CD8-positive, alpha-beta memory T cell (primary cell): ENCODE data around the gene ZNF141. TPM values are rescaled to one million over a fixed set of nuclear protein-coding genes. Genes with fewer than 3 reads are reported as not detected.

Experiments used
- CTCF ChIA-PET: fragments of 350-600 bp; sonication (Branson Sonifier 250); formaldehyde crosslinking; loops from one replicate; lab custom pipeline; 2021; ENCODE audit warnings: antibody characterized with exemption; lab: Charles Lee
- POLR2A ChIA-PET: fragments of 350-600 bp; sonication (Branson Sonifier 250); formaldehyde crosslinking; loops from one replicate; lab custom pipeline; 2021; ENCODE audit warnings: antibody characterized with exemption; lab: Charles Lee
- DNase-seq, 5 donors: peaks; one replicate each; pipeline versions ENCODE4 v3.0.0 to v3.0.0-alpha.2; 2020 to 2022; ENCODE audit warnings: mixed read lengths in 1 of 5
- H3K27ac ChIP-seq: one replicate; pipeline ENCODE4 v1.7.0; 2013; ENCODE audit warnings: low read depth, mild to moderate bottlenecking, low read length, moderate library complexity
- H3K27me3 ChIP-seq: 2 replicates; pipeline ENCODE4 v1.7.0; 2013; ENCODE audit warnings: low read length, mild to moderate bottlenecking; ENCODE audit not compliant: insufficient read depth, poor library complexity, severe bottlenecking
- H3K36me3 ChIP-seq: 2 replicates; pipeline ENCODE4 v1.7.0; 2013; ENCODE audit warnings: mild to moderate bottlenecking, low read length, moderate library complexity; ENCODE audit not compliant: insufficient read depth
- H3K4me1 ChIP-seq: 2 replicates; pipeline ENCODE4 v1.7.0; 2013; ENCODE audit warnings: mild to moderate bottlenecking, low read length, moderate library complexity; ENCODE audit not compliant: insufficient read depth
- H3K4me3 ChIP-seq: 2 replicates; pipeline ENCODE4 v1.7.0; 2013; ENCODE audit warnings: mild to moderate bottlenecking, low read length
- H3K9me3 ChIP-seq: 2 replicates; pipeline ENCODE4 v1.7.0; 2013; ENCODE audit warnings: mild to moderate bottlenecking, low read length
- H3K27ac Mint-ChIP-seq, 8 donors: one replicate each; pipeline ENCODE4 v1.8.0; 2020 to 2021; ENCODE audit warnings: mixed read lengths in 8 of 8, mild to moderate bottlenecking in 6 of 8, inconsistent platforms in 3 of 8, moderate library complexity in 3 of 8
- H3K27me3 Mint-ChIP-seq, 2 donors: one replicate each; pipeline ENCODE4 v1.8.0; 2020 to 2021; ENCODE audit warnings: mixed read lengths in 2 of 2, mild to moderate bottlenecking in 1 of 2, moderate library complexity in 1 of 2
- H3K36me3 Mint-ChIP-seq, 3 donors: one replicate each; pipeline ENCODE4 v1.8.0; 2020 to 2021; ENCODE audit warnings: mixed read lengths in 3 of 3, inconsistent platforms in 1 of 3, mild to moderate bottlenecking in 1 of 3
- H3K4me1 Mint-ChIP-seq, 3 donors: one replicate each; pipeline ENCODE4 v1.8.0; 2020 to 2021; ENCODE audit warnings: mixed read lengths in 3 of 3, inconsistent platforms in 1 of 3, mild to moderate bottlenecking in 1 of 3
- H3K4me3 Mint-ChIP-seq, 7 donors: one replicate each; pipeline ENCODE4 v1.8.0; 2020 to 2021; ENCODE audit warnings: mixed read lengths in 7 of 7, mild to moderate bottlenecking in 6 of 7, moderate library complexity in 4 of 7, inconsistent platforms in 2 of 7
- H3K9me3 Mint-ChIP-seq, 5 donors: one replicate each; pipeline ENCODE4 v1.8.0; 2020 to 2022; ENCODE audit warnings: mixed read lengths in 5 of 5, mild to moderate bottlenecking in 3 of 5, moderate library complexity in 2 of 5, inconsistent platforms in 1 of 5
- polyA plus RNA-seq: library from polyadenylated mRNA; unstranded; fragments of 300-500 nt; fragmentation: Illumina TruSeq; gene quantifications from one replicate; pipeline ENCODE4 v1.2.3, GENCODE V29; 2021
- total RNA-seq, 2 experiments: library from RNA; stranded (reverse); gene quantifications; one replicate each; pipeline ENCODE4 v1.2.3, GENCODE V29; 2021

ZNF141 gene
- total and polyA plus RNA-seq, 3 experiments from 2014 or later, result 8.6 to 22.1 (median 20.8) TPM

DNA sequence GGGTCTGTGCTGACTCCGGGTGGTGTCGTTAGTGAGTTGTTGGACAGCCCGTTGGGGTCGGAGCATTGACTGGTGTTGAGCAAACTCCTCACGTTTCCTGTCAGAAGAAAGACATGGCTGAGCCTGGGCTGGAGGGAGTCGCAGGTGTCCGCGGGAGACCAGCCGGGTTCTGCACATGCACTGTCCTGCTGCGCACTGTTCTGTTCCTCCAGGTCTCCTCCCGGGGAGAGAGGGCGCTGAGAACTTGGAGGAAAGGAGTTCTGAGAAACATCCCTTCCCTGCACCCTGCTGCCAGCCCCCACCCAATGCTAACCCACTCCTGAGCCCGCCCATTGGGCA is 1.1 kb downstream of the ZNF141 start:
- H3K4me3 ChIP-seq, result peak overlapping the region; percentile 95
- H3K9me3 ChIP-seq, result peaks cover 33% of the 10 kb centered on the region
- H3K27ac ChIP-seq, result no peak overlapping the region
- Mint-ChIP-seq H3K9me3 (peaks cover 14 to 45% (median 37%) of the 10 kb centered on the region in 5 donors), H3K27ac (peak overlapping the region in 7 of 8 donors; percentile 68 to 99 (median 98)), H3K36me3 (peaks cover 15 to 58% (median 58%) of the 10 kb centered on the region in 3 donors), H3K4me3 (peak overlapping the region; percentile 96 to 99 (median 98)), H3K4me1 (peaks cover 47 to 54% (median 53%) of the 10 kb centered on the region in 3 donors), H3K27me3 (peaks cover 0 to 6% of the 10 kb centered on the region in 2 donors)
- DNase-seq, result no peak
- no peaks in the 10 kb centered on the region for H3K27me3 ChIP-seq
- CTCF ChIA-PET, result no interaction called here
- peaks cover 15% of the 10 kb centered on the region for H3K4me1 ChIP-seq
- peaks cover 5% of the 10 kb centered on the region for H3K36me3 ChIP-seq
- POLR2A ChIA-PET, result interaction anchor here (0.6 to 2.7 kb wide), 4 partner anchors 135 to 1241 kb away, joined by 3 to 10 read pairs (median 6); partner anchors contain the start of genes PIGG, ZNF718 and ZNF721

DNA sequence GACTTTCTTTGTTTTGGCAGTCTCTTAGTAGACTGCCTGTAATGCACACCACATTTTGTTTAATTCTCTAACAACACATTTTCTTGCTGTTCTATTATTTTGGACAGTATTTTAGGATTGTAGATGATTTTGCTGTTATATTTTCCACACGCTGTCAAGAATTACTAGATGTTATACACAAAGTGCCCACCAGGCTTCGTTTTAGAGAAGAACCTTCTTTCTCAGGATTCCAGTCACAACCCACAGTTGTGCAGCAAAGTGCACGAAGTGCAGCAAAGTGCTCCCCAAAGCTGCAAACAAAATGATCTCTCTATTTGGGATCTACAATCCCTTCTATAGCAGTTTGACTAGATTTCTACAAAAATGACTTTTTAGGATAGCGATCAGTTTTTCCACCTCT is 2.4 kb downstream of the ZNF141 start:
- ChIA-PET POLR2A (no interaction called here), CTCF (no interaction called here)
- Histone ChIP-seq H3K4me3 (peak overlapping the region; percentile 8), H3K36me3 (peaks cover 5% of the 10 kb centered on the region), H3K4me1 (peaks cover 15% of the 10 kb centered on the region), H3K27ac (no peak overlapping the region), H3K9me3 (peaks cover 33% of the 10 kb centered on the region), H3K27me3 (no peaks in the 10 kb centered on the region)
- DNase-seq, result no peak
- H3K4me1 Mint-ChIP-seq, result peaks cover 47 to 53% (median 51%) of the 10 kb centered on the region in 3 donors
- peak overlapping the region in 2 of 8 donors; percentile 22 to 95 for H3K27ac Mint-ChIP-seq
- H3K9me3 Mint-ChIP-seq, result peaks cover 23 to 53% (median 47%) of the 10 kb centered on the region in 5 donors
- peak overlapping the region in 6 of 7 donors; percentile 7 to 99 (median 66) for H3K4me3 Mint-ChIP-seq
- peaks cover 23 to 69% (median 61%) of the 10 kb centered on the region in 3 donors for H3K36me3 Mint-ChIP-seq
- peaks cover 0 to 3% of the 10 kb centered on the region in 2 donors for H3K27me3 Mint-ChIP-seq

DNA sequence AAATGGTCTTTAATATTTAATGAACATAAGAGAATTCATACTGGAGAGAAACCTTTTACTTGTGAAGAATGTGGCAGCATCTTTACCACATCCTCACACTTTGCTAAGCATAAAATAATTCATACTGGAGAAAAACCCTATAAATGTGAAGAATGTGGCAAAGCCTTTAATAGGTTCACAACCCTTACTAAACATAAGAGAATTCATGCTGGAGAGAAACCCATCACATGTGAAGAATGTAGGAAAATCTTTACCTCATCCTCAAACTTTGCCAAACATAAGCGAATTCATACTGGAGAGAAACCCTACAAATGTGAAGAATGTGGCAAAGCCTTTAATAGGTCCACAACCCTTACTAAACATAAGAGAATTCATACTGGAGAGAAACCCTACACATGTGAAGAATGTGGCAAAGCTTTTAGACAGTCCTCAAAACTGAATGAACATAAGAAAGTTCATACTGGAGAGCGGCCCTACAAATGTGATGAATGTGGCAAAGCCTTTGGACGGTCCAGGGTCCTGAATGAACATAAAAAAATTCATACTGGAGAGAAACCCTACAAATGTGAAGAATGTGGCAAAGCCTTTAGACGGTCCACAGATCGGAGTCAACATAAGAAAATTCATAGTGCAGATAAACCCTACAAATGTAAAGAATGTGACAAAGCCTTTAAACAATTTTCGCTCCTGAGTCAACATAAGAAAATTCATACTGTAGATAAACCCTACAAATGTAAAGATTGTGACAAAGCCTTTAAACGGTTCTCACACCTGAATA is 35.6 kb downstream of the ZNF141 start:
- Mint-ChIP-seq H3K36me3 (peaks cover 30 to 73% (median 66%) of the 10 kb centered on the region in 3 donors), H3K27me3 (no peaks in the 10 kb centered on the region), H3K9me3 (peaks cover 39 to 93% (median 90%) of the 10 kb centered on the region in 5 donors), H3K4me3 (no peak overlapping the region), H3K4me1 (no peaks in the 10 kb centered on the region), H3K27ac (no peak overlapping the region)
- DNase-seq, result no peak
- peaks cover 20% of the 10 kb centered on the region for H3K36me3 ChIP-seq
- peak overlapping the region; percentile 20 for H3K4me3 ChIP-seq
- no peaks in the 10 kb centered on the region for H3K27me3 ChIP-seq
- H3K9me3 ChIP-seq, result peaks cover 58% of the 10 kb centered on the region
- CTCF ChIA-PET, result no interaction called here
- no peaks in the 10 kb centered on the region for H3K4me1 ChIP-seq
- POLR2A ChIA-PET, result no interaction called here
- no peak overlapping the region for H3K27ac ChIP-seq

DNA sequence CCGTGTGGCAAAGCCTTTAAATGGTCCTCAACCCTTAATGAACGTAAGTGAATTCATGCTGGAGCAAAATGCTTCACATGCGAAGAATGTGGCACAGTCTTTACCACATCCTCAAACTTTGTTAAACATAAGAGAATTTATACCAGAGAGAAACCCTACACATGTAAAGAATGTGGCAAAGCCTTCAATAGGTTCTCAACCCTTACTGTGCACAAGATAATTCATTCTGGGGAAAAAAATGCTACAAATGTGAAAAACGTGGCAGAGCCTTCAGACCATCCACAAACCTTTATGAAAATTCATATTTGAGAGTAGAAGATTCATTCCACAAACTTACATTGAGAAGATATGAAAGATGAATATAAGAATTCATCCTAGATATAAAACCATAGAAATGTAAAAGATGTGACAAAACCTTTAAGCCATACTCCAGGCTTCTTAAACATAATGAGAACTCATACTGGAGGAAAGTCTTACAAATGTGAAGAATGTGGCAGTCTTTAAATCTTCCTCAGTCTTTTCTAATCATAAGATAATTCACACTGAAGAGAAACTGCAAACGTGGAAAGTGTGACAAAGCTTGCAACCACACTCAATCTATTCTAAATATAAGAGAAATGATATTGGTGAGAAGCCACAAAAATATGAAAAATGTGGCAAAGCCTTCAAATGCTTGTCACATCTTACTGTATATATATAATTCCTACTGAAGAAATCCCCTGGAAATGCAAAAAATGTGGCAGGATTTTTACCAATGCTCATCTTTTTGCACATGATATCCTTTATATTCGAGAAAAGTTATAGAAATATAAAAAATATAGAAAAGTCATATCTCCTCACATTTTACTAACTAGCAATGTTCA is 36.9 kb downstream of the ZNF141 start:
- Mint-ChIP-seq H3K27me3 (no peaks in the 10 kb centered on the region), H3K36me3 (peaks cover 22 to 64% (median 59%) of the 10 kb centered on the region in 3 donors), H3K9me3 (peaks cover 30 to 92% (median 87%) of the 10 kb centered on the region in 5 donors), H3K4me1 (no peaks in the 10 kb centered on the region), H3K27ac (no peak overlapping the region), H3K4me3 (no peak overlapping the region)
- Histone ChIP-seq H3K9me3 (peaks cover 52% of the 10 kb centered on the region), H3K4me1 (no peaks in the 10 kb centered on the region), H3K4me3 (peak overlapping the region; percentile 20), H3K27ac (no peak overlapping the region), H3K27me3 (no peaks in the 10 kb centered on the region), H3K36me3 (peaks cover 20% of the 10 kb centered on the region)
- POLR2A ChIA-PET, result no interaction called here
- CTCF ChIA-PET, result no interaction called here
- no peak for DNase-seq

DNA sequence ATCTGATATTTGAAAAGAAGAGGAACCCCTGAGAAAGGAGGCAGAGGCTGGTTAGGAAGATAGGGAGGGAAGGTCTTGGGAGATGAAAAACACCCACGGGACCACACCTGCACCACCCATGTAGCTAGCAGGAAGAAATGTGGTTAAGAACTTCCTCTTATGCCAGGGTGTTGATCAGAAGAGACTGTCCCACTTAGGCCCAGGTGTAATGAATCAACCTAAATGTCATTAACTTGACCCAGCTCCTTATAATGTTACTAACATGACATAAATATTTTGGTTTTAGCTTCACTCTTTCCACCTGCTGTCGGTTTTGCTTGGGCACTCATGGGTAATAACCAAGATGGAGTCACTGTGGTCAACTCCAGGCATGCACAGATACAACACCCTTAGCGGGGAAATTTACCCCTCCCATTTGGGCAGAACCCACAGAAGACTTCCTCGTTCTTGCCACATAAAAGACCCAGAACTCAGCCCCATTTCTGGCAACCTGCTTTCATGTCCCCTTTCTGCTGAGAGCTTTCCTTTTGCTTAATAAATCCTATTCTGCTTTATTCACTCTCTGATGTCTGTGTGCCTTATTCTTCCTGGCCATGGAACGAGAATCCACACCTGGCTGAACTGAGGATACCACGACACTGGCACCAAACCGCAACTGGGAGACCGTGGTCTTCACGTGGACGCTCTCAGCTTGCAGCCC is 46.8 kb downstream of the ZNF141 start:
- peak overlapping the region in 1 of 8 donors; percentile 12 for H3K27ac Mint-ChIP-seq
- no peaks in the 10 kb centered on the region for H3K27me3 Mint-ChIP-seq
- peak overlapping the region; percentile 39 for H3K4me3 ChIP-seq
- H3K27me3 ChIP-seq, result no peaks in the 10 kb centered on the region
- peaks cover 0 to 21% (median 15%) of the 10 kb centered on the region in 3 donors for H3K36me3 Mint-ChIP-seq
- peaks cover 10 to 15% (median 12%) of the 10 kb centered on the region in 3 donors for H3K4me1 Mint-ChIP-seq
- no peak for DNase-seq
- H3K9me3 ChIP-seq, result peaks cover 46% of the 10 kb centered on the region
- peaks cover 7% of the 10 kb centered on the region for H3K4me1 ChIP-seq
- ChIA-PET CTCF (no interaction called here), POLR2A (no interaction called here)
- H3K27ac ChIP-seq, result no peak overlapping the region
- peak overlapping the region in 6 of 7 donors; percentile 23 to 78 (median 41) for H3K4me3 Mint-ChIP-seq
- H3K9me3 Mint-ChIP-seq, result peaks cover 16 to 87% (median 85%) of the 10 kb centered on the region in 5 donors
- no peaks in the 10 kb centered on the region for H3K36me3 ChIP-seq

DNA sequence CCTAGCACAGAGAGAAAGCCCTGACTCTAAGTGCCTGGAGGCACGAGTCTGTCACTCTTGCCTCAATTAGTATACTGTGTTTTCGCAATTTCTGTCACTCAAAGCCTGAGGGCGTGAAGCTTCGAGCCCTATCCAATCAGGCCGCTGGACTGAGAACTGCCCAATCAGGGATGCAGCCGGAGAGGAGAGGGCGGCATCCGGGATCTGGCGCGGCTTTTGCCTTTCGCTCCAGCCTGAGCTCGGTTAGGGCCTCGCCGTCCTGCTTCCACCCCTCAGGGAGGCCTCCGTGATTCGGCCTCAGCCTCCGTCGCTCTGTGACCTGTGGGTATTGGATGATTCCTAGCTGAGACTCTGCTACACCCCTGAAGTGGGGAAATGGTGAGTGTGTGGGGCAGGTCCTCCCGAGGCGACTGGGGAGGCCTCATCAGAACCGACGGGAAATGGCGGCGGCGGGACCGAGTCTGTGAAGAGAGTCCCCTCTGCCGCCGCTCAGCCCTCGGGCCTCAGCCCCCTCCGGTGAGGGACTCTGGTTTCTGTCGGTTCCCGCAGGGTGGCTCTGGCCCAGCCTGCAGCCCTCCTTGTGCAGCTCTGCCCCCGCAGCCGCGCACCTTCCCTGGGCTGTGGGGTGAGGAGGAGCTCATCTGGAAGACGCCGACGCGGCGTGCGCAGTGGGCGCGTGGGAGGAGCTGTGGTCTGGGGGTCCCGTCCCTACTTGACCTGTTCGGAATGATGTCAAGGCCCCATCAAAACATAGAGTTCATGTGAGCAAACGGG is 48.5 kb downstream of the ZNF141 start:
- Histone ChIP-seq H3K36me3 (no peaks in the 10 kb centered on the region), H3K4me1 (peaks cover 7% of the 10 kb centered on the region), H3K27me3 (no peaks in the 10 kb centered on the region), H3K9me3 (peaks cover 46% of the 10 kb centered on the region), H3K27ac (no peak overlapping the region), H3K4me3 (peak overlapping the region; percentile 28)
- peaks cover 0 to 25% (median 17%) of the 10 kb centered on the region in 3 donors for H3K36me3 Mint-ChIP-seq
- H3K4me1 Mint-ChIP-seq, result peaks cover 10 to 15% (median 12%) of the 10 kb centered on the region in 3 donors
- CTCF ChIA-PET, result interaction anchor here (0.9 kb wide), 1 partner anchor 15 kb away, joined by 3 read pairs; no protein-coding TSS in a partner anchor
- POLR2A ChIA-PET, result no interaction called here
- DNase-seq, result no peak
- H3K27me3 Mint-ChIP-seq, result peaks cover 0 to 4% of the 10 kb centered on the region in 2 donors
- no peak overlapping the region for H3K27ac Mint-ChIP-seq
- H3K9me3 Mint-ChIP-seq, result peaks cover 30 to 92% (median 90%) of the 10 kb centered on the region in 5 donors
- no peak overlapping the region for H3K4me3 Mint-ChIP-seq

DNA sequence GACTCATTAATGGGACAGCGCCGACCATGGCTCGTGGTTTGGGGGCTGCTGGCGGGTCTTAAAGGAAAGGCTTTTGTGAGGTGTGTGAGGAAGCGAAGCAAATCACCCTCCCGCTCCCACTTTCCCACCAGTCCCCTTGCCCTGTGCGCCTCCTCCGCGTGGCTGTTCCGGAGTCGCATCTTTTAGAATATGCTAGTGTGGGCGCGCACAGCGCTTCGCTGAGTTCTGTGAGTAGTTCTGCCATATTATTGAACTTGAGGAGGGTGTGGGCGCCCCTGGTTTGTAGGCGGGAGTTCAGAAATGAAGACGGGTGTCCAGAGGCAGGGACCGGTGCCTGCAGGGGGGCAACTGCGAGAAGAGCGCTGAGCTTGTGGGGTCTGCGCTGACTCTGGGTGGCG is 49.1 kb downstream of the ZNF141 start:
- Histone ChIP-seq H3K36me3 (no peaks in the 10 kb centered on the region), H3K27ac (no peak overlapping the region), H3K4me1 (peaks cover 7% of the 10 kb centered on the region), H3K27me3 (no peaks in the 10 kb centered on the region), H3K9me3 (peaks cover 46% of the 10 kb centered on the region), H3K4me3 (peak overlapping the region; percentile 28)
- POLR2A ChIA-PET, result no interaction called here
- peaks cover 0 to 4% of the 10 kb centered on the region in 2 donors for H3K27me3 Mint-ChIP-seq
- peaks cover 10 to 15% (median 12%) of the 10 kb centered on the region in 3 donors for H3K4me1 Mint-ChIP-seq
- H3K36me3 Mint-ChIP-seq, result peaks cover 0 to 25% (median 17%) of the 10 kb centered on the region in 3 donors
- DNase-seq, result no peak
- H3K4me3 Mint-ChIP-seq, result no peak overlapping the region
- peaks cover 35 to 91% (median 91%) of the 10 kb centered on the region in 5 donors for H3K9me3 Mint-ChIP-seq
- CTCF ChIA-PET, result no interaction called here
- no peak overlapping the region for H3K27ac Mint-ChIP-seq
